ENCODE measurements around the gene METTL23. TPM values are rescaled to one million over a fixed set of nuclear protein-coding genes. Genes with fewer than 3 reads are reported as not detected.
"Not testable (repeated sequence)": the region's sequence is repeated elsewhere in the genome, so short reads cannot be mapped to it uniquely, and the experiment has no call there.

Gene METTL23
- total RNA-seq, 1 experiment from 2014 or later = 58.7 TPM

DNA sequence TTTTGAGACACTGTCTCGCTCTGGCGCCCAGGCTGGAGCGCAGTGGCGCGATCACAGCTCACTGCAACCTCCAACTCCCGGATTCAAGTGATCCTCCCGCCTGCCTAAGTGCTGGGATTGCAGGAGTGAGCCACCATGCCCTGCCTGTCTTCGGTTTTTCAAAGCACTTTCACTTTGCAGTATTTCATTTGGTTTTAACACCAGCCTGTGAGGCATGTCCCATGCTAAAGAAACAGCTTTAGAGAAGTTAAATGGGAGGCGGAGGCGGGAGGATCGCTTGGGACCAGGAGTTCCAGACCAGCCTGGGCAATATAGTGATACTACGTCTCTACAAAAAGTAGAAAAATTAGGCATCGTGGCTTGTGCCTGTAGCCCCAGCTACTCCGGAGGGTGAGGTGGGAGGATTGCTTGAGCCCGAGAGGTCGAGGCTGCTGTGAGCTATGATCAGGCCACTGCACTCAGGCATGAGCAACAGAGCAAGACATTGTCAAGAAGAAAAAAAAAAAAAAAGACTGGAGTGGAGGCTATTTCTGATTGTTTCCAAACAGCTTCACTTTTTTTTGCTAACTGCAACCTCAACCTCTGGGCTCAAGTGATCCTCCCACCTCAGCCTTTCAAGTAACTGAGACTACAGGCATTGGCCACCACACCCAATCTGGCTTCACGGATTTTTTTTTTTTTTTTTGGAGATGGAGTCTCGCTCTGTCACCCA, 1.3 kb downstream of the METTL23 start:
- DNase-seq = no peak
- BruUV-seq (replicated peaks) = no TSS peak
- no peaks in the 10 kb centered on the region for H3K27me3 ChIP-seq (ENCODE audit: low read length)
- peak overlapping the region; percentile 85 for H3K4me3 ChIP-seq (ENCODE audit: low read length)
- peak overlapping the region; percentile 95 for H3K4me2 ChIP-seq (ENCODE audit: low read length)
- H2AFZ ChIP-seq (ENCODE audit: low read length) = no peak overlapping the region
- TF ChIP-seq, protein P1, sequence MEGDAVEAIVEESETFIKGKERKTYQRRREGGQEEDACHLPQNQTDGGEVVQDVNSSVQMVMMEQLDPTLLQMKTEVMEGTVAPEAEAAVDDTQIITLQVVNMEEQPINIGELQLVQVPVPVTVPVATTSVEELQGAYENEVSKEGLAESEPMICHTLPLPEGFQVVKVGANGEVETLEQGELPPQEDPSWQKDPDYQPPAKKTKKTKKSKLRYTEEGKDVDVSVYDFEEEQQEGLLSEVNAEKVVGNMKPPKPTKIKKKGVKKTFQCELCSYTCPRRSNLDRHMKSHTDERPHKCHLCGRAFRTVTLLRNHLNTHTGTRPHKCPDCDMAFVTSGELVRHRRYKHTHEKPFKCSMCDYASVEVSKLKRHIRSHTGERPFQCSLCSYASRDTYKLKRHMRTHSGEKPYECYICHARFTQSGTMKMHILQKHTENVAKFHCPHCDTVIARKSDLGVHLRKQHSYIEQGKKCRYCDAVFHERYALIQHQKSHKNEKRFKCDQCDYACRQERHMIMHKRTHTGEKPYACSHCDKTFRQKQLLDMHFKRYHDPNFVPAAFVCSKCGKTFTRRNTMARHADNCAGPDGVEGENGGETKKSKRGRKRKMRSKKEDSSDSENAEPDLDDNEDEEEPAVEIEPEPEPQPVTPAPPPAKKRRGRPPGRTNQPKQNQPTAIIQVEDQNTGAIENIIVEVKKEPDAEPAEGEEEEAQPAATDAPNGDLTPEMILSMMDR (conservative IDR thresholded peaks at IDR 0.05; ENCODE audit: low read depth, low read length) = no peak
- TF ChIP-seq EZH2 (IDR thresholded peaks at IDR 0.05; ENCODE audit: low read length, unreplicated experiment) = no peak
- no peak for TF ChIP-seq EZH2phosphoT487 (IDR thresholded peaks at IDR 0.05; ENCODE audit: borderline replicate concordance, low read length)
- H3K36me3 ChIP-seq (ENCODE audit: low read depth, low read length) = peaks cover 27% of the 10 kb centered on the region
- intact Hi-C loops (cut with micrococcal nuclease) = loop anchor here (1.0 kb wide), 1 partner anchor 7 kb away; no protein-coding TSS in a partner anchor
- ChIA-PET CTCF (interaction anchor here (0.6 to 1.2 kb wide), 7 partner anchors 39 to 418 kb away, joined by 3 to 12 read pairs (median 8); no protein-coding TSS in a partner anchor), POLR2A (ENCODE audit: unreplicated experiment) (interaction anchor here (0.6 kb wide), 2 partner anchors 10 to 19 kb away, joined by 5 to 12 read pairs; partner anchors contain the start of gene MFSD11)
- peaks cover 88% of the 10 kb centered on the region for H3K79me2 ChIP-seq (ENCODE audit: low read length)
- ATAC-seq = no peak
- H3K27ac ChIP-seq (ENCODE audit: low read length) = no peak overlapping the region
- no peaks in the 10 kb centered on the region for H3K9me3 ChIP-seq (ENCODE audit: low read length)
- peaks cover 4% of the 10 kb centered on the region for H3F3A ChIP-seq (ENCODE audit: low read length, unreplicated experiment)
- peak overlapping the region; percentile 93 for H3K9ac ChIP-seq (ENCODE audit: low read length)
- H3K4me1 ChIP-seq (ENCODE audit: insufficient read depth, low read length) = peaks cover 18% of the 10 kb centered on the region
- peaks cover 14% of the 10 kb centered on the region for H4K20me1 ChIP-seq (ENCODE audit: low read length)
- no peaks in the 10 kb centered on the region for H3K9me2 ChIP-seq (replicated peaks; ENCODE audit: low read length)

DNA sequence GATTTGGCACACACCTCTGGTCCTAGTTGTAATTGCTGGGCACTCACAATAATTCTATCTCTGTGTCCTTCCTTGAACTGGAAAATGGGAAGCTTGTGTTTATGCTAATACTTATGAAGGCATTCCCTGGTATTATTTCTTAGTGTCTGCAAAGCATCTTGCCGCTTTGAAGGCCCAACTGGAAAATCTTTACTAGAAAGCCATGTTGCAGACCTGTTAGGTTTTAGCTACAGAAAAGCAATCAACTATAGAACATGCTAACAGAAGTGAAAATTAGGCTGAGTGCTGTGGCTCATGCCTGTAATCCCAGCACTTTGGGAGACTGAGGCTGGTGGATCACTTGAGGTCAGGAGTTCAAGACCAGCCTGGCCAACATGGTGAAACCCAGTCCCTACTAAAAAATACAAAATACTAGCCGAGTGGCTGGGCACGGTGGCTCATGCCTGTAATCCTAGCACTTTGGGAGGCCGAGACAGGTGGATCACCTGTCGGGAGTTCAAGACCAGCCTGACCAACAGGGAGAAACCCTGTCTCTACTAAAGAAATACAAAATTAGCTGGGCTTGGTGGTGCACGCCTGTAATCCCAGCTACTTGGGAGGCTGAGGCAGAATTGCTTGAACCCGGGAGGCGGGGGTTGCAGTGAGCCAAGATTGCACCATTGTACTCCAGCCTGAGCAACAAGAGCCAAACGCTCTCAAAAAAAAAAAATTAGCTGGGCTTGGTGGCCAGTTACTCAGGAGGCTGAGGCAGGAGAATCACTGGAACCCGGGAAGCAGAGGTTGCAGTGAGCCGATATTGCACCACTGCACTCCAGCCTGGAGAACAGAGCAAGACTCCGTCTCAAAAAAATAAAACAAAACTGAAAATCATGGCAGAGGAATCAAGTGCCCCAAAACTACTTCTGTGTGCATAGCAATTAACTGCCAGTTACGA, 5.4 kb downstream of the METTL23 start:
- peaks cover 27% of the 10 kb centered on the region for H3F3A ChIP-seq (ENCODE audit: low read length, unreplicated experiment)
- H4K20me1 ChIP-seq (ENCODE audit: low read length) = peaks cover 53% of the 10 kb centered on the region
- peaks cover 49% of the 10 kb centered on the region for H3K36me3 ChIP-seq (ENCODE audit: low read depth, low read length)
- H3K4me2 ChIP-seq (ENCODE audit: low read length); ATAC-seq; H2AFZ ChIP-seq (ENCODE audit: low read length); H3K9ac ChIP-seq (ENCODE audit: low read length); H3K4me3 ChIP-seq (ENCODE audit: low read length); H3K9me3 ChIP-seq (ENCODE audit: low read length); H3K27me3 ChIP-seq (ENCODE audit: low read length); BruUV-seq (replicated peaks); POLR2A ChIA-PET (ENCODE audit: unreplicated experiment); H3K27ac ChIP-seq (ENCODE audit: low read length); DNase-seq; CTCF ChIA-PET; H3K9me2 ChIP-seq (replicated peaks; ENCODE audit: low read length): not testable (repeated sequence)
- H3K4me1 ChIP-seq (ENCODE audit: insufficient read depth, low read length) = peaks cover 29% of the 10 kb centered on the region
- peaks cover 92% of the 10 kb centered on the region for H3K79me2 ChIP-seq (ENCODE audit: low read length)
- intact Hi-C loops (cut with micrococcal nuclease) = loop anchor here (10.0 kb wide), 1 partner anchor 553 kb away; no protein-coding TSS in a partner anchor

DNA sequence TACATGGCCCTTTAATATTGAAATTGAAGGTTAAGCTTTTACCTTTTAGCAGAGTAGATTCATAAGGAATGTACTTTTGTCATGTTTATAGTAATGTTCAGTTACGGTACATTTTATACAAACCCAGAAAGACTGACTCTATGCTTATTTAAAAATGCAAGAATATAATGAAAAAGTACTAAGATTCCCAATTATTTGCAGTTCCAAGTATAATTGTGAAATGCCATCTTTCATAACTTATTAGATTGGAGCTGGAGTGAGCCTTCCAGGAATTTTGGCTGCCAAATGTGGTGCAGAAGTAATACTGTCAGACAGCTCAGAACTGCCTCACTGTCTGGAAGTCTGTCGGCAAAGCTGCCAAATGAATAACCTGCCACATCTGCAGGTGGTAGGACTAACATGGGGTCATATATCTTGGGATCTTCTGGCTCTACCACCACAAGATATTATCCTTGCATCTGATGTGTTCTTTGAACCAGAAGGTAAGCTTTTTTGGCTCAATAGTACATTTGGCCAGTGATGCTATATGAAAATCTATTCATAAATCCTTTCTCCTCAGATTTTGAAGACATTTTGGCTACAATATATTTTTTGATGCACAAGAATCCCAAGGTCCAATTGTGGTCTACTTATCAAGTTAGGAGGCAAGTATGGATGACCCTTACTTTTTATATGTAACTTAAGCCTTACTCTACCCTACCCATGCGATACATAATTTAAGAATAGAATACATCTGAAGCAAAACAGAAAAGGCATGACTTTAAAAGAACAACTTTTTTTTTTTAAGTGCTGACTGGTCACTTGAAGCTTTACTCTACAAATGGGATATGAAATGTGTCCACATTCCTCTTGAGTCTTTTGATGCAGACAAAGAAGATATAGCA, 6.3 kb downstream of the METTL23 start:
- TF ChIP-seq, protein P1 (conservative IDR thresholded peaks at IDR 0.05; ENCODE audit: low read depth, low read length) = no peak
- no peak for TF ChIP-seq EZH2 (IDR thresholded peaks at IDR 0.05; ENCODE audit: low read length, unreplicated experiment)
- no peak for TF ChIP-seq EZH2phosphoT487 (IDR thresholded peaks at IDR 0.05; ENCODE audit: borderline replicate concordance, low read length)
- H3K36me3 ChIP-seq (ENCODE audit: low read depth, low read length) = peaks cover 49% of the 10 kb centered on the region
- no peak overlapping the region for H3K27ac ChIP-seq (ENCODE audit: low read length)
- ChIA-PET CTCF (no interaction called here), POLR2A (ENCODE audit: unreplicated experiment) (no interaction called here)
- DNase-seq = no peak
- no peaks in the 10 kb centered on the region for H3K27me3 ChIP-seq (ENCODE audit: low read length)
- peaks cover 27% of the 10 kb centered on the region for H3F3A ChIP-seq (ENCODE audit: low read length, unreplicated experiment)
- H3K4me3 ChIP-seq (ENCODE audit: low read length) = peak overlapping the region; percentile 89
- peak overlapping the region; percentile 83 for H3K4me2 ChIP-seq (ENCODE audit: low read length)
- no peak overlapping the region for H3K9ac ChIP-seq (ENCODE audit: low read length)
- no peak for ATAC-seq
- H3K9me3 ChIP-seq (ENCODE audit: low read length) = no peaks in the 10 kb centered on the region
- no peak overlapping the region for H2AFZ ChIP-seq (ENCODE audit: low read length)
- H3K9me2 ChIP-seq (replicated peaks; ENCODE audit: low read length) = no peaks in the 10 kb centered on the region
- intact Hi-C loops (cut with micrococcal nuclease) = loop anchor here (10.0 kb wide), 1 partner anchor 552 kb away; no protein-coding TSS in a partner anchor
- H3K79me2 ChIP-seq (ENCODE audit: low read length) = peaks cover 84% of the 10 kb centered on the region
- peaks cover 45% of the 10 kb centered on the region for H4K20me1 ChIP-seq (ENCODE audit: low read length)
- H3K4me1 ChIP-seq (ENCODE audit: insufficient read depth, low read length) = peaks cover 21% of the 10 kb centered on the region
- no TSS peak for BruUV-seq (replicated peaks)
